HL-60 (cell line): ENCODE measurements around the gene TNFRSF1B.

Experiments used
- DNase-seq, 2 experiments: peaks; one replicate each; pipeline ENCODE4 v3.0.0-alpha.2; 2010 to 2020; ENCODE audit warnings: low read depth in 1 of 2, low spot score in 1 of 2
- H3K27ac ChIP-seq: fragments of 250-450 bp; sonication (Bioruptor Pico); replicated peaks from 2 replicates; pipeline ENCODE4 v1.5.1; 2020; ENCODE audit warnings: mild to moderate bottlenecking, moderate library complexity
- H3K27me3 ChIP-seq: fragments of 250-450 bp; sonication (Bioruptor Pico); 2 replicates; pipeline ENCODE4 v1.5.1; 2021; ENCODE audit warnings: mild to moderate bottlenecking, moderate library complexity; ENCODE audit not compliant: insufficient read depth, poor library complexity, severe bottlenecking
- H3K4me3 ChIP-seq: replicated peaks from 2 replicates; pipeline ENCODE4 v1.5.1; 2011; ENCODE audit warnings: mild to moderate bottlenecking, control low read depth, low read length; ENCODE audit not compliant: insufficient read depth
- CTCF ChIP-seq: IDR thresholded peaks from one replicate; pipeline ENCODE4 v1.5.1; 2011; ENCODE audit warnings: low read length, control low read depth, inconsistent platforms; ENCODE audit not compliant: insufficient read depth
- GABPA ChIP-seq: IDR thresholded peaks from 2 replicates; pipeline ENCODE4 v1.6.1; 2012; ENCODE audit warnings: low read depth
- POLR2AphosphoS5 ChIP-seq: IDR thresholded peaks from 2 replicates; pipeline ENCODE4 v1.6.1; 2012; ENCODE audit warnings: low read depth
- SPI1 ChIP-seq: IDR thresholded peaks from 2 replicates; pipeline ENCODE4 v1.6.1; 2012; ENCODE audit warnings: low read depth, mild to moderate bottlenecking, borderline replicate concordance
- TF ChIP-seq, protein P1 (sequence below): IDR thresholded peaks from 2 replicates; pipeline ENCODE4 v1.6.1; 2012; ENCODE audit warnings: low read depth; ENCODE audit not compliant: insufficient replicate concordance

Gene TNFRSF1B

GRCh38 chr1:12244078-12244477 is 77.3 kb downstream of the TNFRSF1B start:
- H3K4me3 ChIP-seq = no peak overlapping the region
- TF ChIP-seq GABPA = no peak
- peak; percentile 31 for TF ChIP-seq CTCF
- TF ChIP-seq POLR2AphosphoS5 = no peak
- no peak for TF ChIP-seq SPI1
- peak in 1 of 2 experiments; percentile 9 for DNase-seq
- no peak overlapping the region for H3K27ac ChIP-seq
- no peaks in the 10 kb centered on the region for H3K27me3 ChIP-seq

DNA sequence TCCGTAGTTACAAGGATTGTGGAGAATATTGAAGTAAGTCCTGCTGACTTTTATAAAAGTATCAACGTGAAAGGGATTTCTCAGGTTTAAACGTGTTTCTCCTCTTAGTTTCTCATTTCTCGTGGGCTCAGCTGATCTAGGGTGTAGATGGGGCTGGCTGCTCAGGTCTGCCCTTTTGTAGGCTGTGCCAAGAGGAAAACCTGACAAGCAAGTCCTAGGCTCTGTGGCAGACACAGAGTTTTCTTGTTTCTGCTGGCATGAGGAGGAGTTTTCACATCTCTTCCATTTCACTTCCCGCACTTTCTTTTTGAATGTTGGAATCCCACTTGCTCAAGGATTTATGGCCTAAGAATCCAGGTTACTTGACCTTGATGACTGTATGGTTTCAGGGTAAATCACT is 77.8 kb downstream of the TNFRSF1B start:
- DNase-seq = no peak
- TF ChIP-seq GABPA (no peak), SPI1 (no peak)
- no peak overlapping the region for H3K27ac ChIP-seq
- H3K27me3 ChIP-seq = no peaks in the 10 kb centered on the region
- no peak overlapping the region for H3K4me3 ChIP-seq

DNA sequence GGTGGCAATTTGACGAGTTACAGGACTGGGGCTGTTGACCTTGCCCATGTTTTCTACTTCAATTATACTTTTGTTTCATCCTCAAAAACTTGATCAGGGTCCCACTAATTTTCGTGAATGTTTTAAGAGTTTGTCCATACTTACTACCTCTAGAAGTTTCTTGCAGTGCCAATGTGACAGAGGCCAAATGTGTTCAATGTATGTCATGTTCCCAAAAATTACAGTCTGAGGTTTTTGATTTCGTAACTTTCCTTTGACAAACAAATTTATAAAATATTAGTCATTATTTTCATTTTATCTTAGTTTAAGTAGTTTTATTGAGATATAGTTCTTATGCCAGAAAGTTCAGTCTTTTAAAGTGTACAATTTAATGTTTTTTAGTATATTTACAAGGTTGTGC is 78.3 kb downstream of the TNFRSF1B start:
- no peak for TF ChIP-seq CTCF
- TF ChIP-seq, protein P1, sequence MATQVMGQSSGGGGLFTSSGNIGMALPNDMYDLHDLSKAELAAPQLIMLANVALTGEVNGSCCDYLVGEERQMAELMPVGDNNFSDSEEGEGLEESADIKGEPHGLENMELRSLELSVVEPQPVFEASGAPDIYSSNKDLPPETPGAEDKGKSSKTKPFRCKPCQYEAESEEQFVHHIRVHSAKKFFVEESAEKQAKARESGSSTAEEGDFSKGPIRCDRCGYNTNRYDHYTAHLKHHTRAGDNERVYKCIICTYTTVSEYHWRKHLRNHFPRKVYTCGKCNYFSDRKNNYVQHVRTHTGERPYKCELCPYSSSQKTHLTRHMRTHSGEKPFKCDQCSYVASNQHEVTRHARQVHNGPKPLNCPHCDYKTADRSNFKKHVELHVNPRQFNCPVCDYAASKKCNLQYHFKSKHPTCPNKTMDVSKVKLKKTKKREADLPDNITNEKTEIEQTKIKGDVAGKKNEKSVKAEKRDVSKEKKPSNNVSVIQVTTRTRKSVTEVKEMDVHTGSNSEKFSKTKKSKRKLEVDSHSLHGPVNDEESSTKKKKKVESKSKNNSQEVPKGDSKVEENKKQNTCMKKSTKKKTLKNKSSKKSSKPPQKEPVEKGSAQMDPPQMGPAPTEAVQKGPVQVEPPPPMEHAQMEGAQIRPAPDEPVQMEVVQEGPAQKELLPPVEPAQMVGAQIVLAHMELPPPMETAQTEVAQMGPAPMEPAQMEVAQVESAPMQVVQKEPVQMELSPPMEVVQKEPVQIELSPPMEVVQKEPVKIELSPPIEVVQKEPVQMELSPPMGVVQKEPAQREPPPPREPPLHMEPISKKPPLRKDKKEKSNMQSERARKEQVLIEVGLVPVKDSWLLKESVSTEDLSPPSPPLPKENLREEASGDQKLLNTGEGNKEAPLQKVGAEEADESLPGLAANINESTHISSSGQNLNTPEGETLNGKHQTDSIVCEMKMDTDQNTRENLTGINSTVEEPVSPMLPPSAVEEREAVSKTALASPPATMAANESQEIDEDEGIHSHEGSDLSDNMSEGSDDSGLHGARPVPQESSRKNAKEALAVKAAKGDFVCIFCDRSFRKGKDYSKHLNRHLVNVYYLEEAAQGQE = no peak
- TF ChIP-seq POLR2AphosphoS5 = no peak
- TF ChIP-seq GABPA = no peak
- TF ChIP-seq SPI1 = no peak
- Histone ChIP-seq H3K4me3 (no peak overlapping the region), H3K27ac (no peak overlapping the region), H3K27me3 (no peaks in the 10 kb centered on the region)
- DNase-seq = no peak

GRCh38 chr1:12245733-12246132 is 78.9 kb downstream of the TNFRSF1B start:
- TF ChIP-seq GABPA (no peak), CTCF (no peak), SPI1 (no peak), POLR2AphosphoS5 (no peak)

DNA sequence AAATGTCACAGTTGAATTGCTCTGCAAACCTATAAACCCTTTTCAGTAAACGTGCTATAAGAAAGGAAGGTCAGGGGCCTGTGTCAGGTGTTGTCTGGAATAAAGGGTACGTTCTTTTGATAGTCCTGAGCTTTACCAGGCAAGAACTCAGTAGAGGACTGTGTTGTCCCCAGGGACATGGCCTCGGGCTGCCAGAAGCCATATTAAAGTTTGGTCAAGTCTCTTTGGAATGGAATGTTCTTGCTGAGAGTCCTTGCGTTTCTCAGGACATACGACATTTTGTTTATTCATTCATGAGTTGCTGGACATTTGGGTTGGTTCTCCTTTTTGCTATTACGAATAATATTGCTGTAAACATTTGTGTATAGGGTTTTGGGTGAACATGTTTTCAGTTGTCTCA is 79.8 kb downstream of the TNFRSF1B start:
- no peak overlapping the region for H3K4me3 ChIP-seq
- no peaks in the 10 kb centered on the region for H3K27me3 ChIP-seq
- TF ChIP-seq CTCF = no peak
- no peak for TF ChIP-seq GABPA
- no peak for TF ChIP-seq SPI1
- TF ChIP-seq, protein P1 = no peak
- no peak for TF ChIP-seq POLR2AphosphoS5
- H3K27ac ChIP-seq = no peak overlapping the region
- no peak for DNase-seq

More at GRCh38 chr1:12245733-12246132, 78.9 kb downstream of the TNFRSF1B start:
- H3K4me3 ChIP-seq = no peak overlapping the region
- no peaks in the 10 kb centered on the region for H3K27me3 ChIP-seq
- no peak for DNase-seq
- H3K27ac ChIP-seq = no peak overlapping the region
